ENCODE results near the gene CNRIP1.
A peak's percentile ranks its signal among the peaks of the same experiment; 100 is the strongest.
"Not testable (repeated sequence)": the region's sequence is repeated elsewhere in the genome, so short reads cannot be mapped to it uniquely, and the experiment has no call there.

Gene CNRIP1

GRCh38 chr2:68319398-68320117 is at the start of gene CNRIP1:
Gene CNRIP1, minus strand, starts transcription at chr2:68319949. Its CDS starts 549 bp downstream, at chr2:68319400.
- DNase-seq: peak; percentile 69 to 83

DNA sequence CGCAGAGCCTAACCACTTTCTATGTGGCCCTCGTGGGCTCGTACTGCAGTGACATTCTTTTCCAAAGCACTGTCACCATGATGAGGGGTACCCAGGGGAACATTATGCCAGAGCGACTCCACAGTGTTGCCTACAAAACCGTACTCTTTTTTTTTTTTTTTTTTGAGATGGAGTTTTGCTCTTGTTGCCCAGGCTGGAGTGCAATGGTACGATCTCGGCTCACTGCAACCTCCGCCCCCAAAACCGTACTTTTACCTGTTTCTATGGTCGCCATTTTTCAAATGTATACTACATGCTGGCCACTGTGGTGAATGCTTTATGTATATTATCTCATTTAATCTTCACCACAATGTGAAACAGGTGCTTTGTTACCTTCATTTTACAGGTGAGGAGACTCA is 49.6 kb upstream of the CNRIP1 start:
- no peak for DNase-seq

DNA sequence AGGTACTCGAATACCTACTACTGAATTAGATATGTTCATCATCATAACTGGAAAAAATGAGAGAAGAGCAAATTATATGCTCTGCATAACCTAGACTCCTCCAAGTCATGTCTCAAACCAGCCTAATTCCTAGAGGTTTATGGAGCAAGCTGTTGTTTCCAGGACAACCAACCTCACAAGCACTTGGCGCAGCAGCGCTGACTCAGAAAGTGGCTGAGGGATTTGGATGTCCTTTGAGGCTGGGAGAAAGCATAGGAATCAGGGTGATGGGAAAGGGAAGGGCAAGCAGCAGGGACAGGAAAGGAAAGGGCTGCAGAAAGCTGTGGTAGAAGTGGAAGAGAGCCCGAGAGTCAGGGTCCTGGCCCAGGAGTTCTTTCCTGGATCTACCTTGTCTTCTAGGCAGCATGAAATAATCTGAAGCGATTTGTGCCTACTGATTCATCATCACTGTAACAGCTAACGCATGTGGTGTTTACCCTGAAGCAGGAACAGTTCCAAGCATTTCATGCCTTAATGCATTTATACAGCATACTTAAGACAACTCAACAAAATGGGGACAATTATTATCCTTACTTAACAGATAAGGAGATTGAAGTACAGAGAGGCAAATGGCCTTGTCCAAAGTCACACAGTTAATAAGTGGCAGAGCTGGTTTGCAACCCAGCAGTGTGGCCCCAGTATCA is 49.0 kb upstream of the CNRIP1 start:
- DNase-seq: no peak

DNA sequence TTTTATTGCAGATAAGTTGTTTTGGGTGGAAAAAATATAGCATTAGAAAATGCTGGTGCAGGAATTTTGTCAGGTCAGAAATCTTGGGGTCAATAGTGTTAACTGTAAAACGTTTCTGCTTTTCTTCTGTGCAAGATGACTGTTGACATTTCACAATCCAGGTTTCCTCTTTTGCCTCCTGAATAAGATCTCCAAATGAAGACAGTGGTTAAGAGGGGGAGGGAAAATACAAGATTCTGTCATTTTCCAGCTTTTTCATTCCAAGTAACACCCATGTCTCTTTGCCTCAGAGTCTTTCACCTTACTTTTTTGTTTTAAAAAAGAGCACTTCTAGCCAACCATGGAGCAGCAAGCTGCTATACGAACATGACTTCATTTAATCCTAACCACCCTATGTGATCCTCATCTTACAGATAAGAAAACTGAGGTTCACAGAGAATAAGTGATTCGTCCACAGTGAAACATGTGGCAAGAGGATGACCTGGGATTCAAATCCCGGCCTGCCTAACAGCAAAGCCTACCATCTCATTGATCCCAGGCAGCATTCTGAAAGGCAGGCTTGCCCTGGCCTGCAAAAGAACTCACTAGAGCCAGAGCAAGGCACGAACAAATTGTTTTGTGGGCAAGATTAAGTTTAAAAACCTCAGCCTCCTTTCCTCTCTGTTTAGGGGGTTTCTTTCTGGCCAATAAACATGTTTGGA is 48.4 kb upstream of the CNRIP1 start:
- DNase-seq: no peak

DNA sequence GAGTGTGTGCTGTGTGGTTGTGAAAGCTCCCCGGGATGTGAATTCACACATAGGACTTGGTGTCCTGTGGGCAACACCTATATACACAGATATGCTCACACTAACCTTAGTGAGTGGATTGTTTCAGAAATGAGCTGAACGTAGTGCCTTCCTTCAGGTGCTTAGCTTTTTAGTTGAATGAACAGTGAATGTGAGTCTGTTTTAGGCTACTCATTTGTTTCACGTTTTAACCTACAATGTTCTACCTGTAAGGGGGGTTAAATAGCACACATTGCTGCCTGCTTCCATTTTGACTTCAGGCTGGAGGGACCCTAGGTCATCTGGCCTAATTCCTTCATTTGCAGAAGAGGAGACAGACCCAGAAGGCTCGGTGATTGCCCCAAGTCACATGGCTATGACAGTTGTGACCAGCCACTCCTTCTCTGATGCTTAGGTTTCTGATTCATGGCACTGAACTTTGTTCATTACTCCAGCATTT is 46.4 kb upstream of the CNRIP1 start:
- DNase-seq: no peak

GRCh38 chr2:68365087-68365486 is 45.3 kb upstream of the CNRIP1 start, which contains the start of gene PLEK:
Gene PLEK, plus strand, starts transcription at chr2:68365282. Its CDS starts 70 bp downstream, at chr2:68365352.
- DNase-seq: no peak

- DNase-seq: no peak
These were observed 44.0 kb upstream of the CNRIP1 start for GRCh38 chr2:68363721-68364120.

GRCh38 chr2:68362749-68363148 is 43.0 kb upstream of the CNRIP1 start:
- no peak for DNase-seq

DNA sequence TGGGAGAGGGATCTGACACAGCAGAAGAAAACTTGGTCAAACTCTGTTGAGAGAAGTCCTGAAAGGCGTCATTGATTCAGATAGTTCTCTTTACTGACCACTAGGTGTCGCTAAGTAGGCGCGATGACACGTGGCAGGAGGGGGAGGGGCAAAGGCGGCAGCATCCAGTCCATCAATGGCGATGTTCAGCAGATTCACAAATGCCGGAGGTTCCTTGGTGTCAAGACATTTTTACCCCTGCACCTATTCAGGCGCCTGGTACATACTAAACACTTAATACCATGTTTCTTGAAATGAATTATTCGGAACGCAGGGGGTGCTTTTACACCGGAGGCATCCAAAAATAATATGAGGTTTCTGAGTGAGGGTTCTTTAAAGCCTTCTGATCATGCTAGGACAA is 42.3 kb upstream of the CNRIP1 start:
- peak; percentile 48 to 57 for DNase-seq

GRCh38 chr2:68359889-68360288 is 40.1 kb upstream of the CNRIP1 start:
- no peak for DNase-seq

DNA sequence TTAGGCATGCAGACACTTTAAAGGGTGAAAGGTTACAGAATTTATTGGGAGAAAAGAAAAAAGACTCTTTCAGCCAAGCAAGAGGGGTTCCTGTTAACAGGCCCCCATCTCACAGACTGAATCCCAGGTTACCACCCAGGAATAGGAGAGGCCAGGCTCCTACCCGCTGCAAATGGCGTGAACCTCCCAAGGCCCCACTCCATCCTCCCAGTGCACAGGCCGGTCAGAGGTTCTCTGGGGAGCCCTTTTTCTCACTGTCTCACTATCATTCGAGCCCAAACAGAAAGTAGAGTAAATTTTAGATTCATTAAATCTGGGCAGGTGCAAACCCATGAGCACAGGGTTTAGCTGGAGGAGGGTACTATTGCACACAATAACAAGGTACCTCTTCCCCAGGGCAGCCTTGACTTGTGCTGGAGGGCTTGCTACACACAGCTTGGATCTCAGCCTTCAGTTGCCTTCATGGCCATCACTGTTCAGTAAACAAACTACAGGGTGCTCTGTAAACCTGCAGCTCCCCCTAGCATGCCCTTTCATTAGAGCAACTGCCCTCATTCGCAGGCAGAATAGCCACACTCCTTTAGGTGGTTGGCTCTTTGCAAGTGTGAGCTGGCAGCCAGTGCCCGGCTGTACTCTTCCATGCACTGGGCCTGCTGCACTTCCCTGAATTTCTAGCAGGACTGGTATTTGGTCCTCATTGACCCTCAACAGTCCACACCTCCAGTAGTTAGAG is 38.0 kb upstream of the CNRIP1 start:
- DNase-seq: peak in 1 of 2 experiments; percentile 48

- DNase-seq: no peak
These were observed 37.0 kb upstream of the CNRIP1 start for GRCh38 chr2:68356599-68357239.

DNA sequence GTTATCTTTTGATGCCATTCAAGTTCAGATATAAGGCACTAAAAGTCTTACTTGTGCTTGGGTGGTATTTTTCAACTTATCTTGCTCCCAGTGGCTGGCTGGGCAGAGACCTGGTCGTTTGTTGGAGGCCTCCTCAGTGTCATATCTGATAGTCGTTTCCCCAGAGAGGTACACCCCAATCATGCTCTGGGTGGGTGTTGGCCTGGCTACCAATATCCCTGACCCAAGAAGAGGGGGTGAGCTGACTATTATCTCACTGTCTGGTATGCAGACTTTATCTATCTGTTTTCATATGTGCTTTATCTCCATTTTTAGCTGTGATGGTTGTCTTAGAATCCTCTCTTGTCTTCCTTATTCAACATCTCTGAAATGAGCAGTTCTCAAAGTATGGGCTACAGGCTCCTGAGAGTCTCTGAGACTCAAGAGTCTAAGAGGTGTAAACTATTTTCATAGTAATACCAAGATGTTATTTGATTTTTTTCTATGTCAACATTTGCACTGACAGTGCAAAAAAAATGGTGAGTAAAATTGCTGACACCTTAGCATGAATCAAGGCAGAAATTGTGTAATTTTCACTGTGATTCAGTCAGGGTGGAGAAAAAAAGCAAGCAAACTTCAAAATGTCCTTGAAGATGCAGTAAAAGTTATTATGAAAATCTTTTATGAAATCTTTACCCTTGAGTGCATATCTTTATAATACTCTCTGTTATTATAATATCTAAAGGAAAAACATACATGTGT is 33.1 kb upstream of the CNRIP1 start:
- no peak for DNase-seq

DNA sequence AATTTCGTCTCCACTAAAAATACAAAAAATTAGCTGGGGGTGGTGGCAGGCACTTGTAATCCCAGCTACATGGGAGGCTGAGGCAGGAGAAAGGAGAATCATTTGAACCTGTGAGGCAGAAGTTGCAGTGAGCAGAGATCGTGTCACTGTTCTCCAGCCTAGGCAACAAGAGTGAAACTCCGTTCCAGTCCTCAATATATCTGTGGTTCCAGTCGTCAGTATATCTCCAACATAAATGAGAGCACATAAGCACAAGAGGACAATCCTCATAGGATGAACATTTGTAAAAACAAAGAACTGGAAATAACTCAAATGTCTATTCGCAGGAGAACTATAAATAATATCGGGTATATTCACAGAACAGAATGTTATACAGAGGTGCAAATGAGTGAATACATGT is 32.2 kb upstream of the CNRIP1 start:
- no peak for DNase-seq

GRCh38 chr2:68349091-68349490 is 29.3 kb upstream of the CNRIP1 start:
- DNase-seq: not testable (repeated sequence)

DNA sequence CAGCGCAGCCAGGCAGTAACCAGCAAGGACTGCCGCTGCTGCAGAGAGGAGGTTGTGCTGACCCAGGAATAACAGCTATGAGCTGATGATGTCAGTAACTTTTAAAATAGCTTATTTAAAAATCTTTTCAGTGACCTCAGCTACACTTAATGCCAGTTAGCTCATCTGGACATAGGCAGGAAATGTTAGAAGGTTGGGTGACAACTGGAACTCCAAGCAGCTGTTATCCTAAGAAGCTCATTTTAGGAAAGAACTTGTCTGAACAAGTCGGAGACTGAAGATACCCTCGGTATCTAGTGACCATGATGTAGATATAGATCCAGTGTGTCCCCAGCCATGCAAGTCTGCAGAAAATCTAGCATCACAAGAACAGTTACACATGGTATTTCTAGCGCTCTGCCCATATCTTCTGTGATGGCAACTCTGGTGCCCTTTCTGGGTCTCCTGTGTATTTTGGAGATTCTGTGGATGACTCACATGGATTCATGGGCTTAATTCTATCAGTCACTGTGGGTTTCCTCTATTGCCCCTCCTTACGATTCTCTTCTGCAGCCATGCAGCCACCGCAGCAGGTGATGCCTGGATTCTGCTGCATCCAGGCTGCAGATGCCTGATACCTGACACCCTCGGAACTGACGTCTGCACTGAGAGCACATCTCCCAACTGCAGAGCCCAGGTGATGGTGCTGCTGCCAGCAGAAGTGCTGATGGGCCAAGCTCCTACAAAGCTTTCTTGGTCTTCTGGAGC is 25.6 kb upstream of the CNRIP1 start:
- no peak for DNase-seq

DNA sequence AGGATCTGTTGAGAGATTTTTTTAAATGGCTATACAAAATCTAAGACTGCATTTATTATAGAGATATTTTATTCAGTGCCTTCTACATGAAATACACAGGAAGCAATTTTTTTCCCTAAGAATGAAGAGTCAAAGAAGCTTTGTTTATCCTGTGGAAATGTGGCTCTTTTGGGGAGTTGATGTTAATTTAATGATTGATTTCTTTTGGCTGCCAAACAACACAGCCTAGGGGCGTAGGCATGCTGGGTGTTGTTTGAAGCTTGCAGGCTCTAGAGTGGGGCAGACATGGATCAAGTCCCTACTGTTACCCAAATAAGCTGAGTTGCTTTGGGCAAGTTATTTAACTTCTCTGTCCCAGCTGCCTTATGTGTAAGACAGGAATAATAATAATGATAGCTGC is 24.3 kb upstream of the CNRIP1 start:
- DNase-seq: peak in 1 of 2 experiments; percentile 34

- no peak for DNase-seq
These were observed 22.7 kb upstream of the CNRIP1 start for GRCh38 chr2:68342470-68342869.

DNA sequence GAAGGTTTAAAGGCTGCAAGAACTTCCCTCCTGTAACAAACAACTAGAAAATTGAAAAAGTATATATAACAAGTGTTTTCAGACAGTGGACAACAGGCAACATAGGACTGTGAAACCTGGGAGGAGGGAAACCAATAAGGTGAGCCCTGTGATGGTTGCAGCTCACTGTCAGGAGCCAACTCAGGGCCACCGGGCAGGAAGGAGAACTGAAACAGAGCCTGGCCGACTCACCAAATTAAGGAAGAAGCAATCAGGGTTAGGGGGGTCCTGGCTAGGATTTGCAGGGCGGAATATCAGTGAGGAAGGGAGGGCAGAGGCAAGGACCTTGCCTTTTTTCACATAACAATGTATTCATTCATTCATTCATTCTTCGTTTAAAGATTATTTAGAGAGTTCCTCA is 21.8 kb upstream of the CNRIP1 start:
- DNase-seq: no peak

GRCh38 chr2:68341062-68341329 is 21.2 kb upstream of the CNRIP1 start:
- no peak for DNase-seq

Measured in NCI-H2081 (cell line).